ENCODE results near the gene CEP112. TPM values are rescaled to one million over a fixed set of nuclear protein-coding genes. Genes with fewer than 3 reads are reported as not detected.

The CEP112 gene
- total RNA-seq, 4 donors from 2014 or later: 1.1 to 12.9 (median 9.1) TPM

DNA sequence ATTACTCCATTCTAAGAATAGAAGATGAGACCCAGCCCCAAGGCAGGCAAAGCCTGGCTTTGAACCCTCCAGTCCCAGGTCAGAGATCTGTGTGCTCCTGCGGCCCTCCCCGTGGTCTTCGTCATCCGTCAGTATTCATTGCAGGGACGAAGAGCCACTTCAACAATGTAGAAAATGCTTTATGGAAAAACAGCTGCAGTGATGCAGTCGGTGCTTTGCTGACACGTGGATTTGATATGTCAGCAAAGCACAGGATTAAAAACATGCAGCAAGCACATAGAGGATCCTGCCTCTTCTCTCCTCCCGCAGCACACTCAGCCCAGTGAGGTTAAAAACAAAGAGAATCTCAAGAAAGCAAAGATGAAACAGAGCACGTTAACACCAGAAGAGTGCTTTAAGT, 513.4 kb downstream of the CEP112 start:
- Histone ChIP-seq H3K27me3 (no peaks in the 10 kb centered on the region), H3K9me3 (no peaks in the 10 kb centered on the region), H3K27ac (no peak overlapping the region), H3K36me3 (no peaks in the 10 kb centered on the region), H3K4me3 (no peak overlapping the region), H3K4me1 (peaks cover 0 to 6% (median 0%) of the 10 kb centered on the region in 4 donors)
- TF ChIP-seq EP300 (IDR thresholded peaks at IDR 0.05; ENCODE audit: low read depth) (no peak), POLR2AphosphoS5 (IDR thresholded peaks at IDR 0.05) (no peak), POLR2A (IDR thresholded peaks at IDR 0.05) (no peak)
- TF ChIP-seq, protein P1, sequence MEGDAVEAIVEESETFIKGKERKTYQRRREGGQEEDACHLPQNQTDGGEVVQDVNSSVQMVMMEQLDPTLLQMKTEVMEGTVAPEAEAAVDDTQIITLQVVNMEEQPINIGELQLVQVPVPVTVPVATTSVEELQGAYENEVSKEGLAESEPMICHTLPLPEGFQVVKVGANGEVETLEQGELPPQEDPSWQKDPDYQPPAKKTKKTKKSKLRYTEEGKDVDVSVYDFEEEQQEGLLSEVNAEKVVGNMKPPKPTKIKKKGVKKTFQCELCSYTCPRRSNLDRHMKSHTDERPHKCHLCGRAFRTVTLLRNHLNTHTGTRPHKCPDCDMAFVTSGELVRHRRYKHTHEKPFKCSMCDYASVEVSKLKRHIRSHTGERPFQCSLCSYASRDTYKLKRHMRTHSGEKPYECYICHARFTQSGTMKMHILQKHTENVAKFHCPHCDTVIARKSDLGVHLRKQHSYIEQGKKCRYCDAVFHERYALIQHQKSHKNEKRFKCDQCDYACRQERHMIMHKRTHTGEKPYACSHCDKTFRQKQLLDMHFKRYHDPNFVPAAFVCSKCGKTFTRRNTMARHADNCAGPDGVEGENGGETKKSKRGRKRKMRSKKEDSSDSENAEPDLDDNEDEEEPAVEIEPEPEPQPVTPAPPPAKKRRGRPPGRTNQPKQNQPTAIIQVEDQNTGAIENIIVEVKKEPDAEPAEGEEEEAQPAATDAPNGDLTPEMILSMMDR (IDR thresholded peaks at IDR 0.05): no peak
- DNase-seq: no peak
- WGBS, 2 donors (ENCODE audit: low coverage in 1 of 2): 75 to 90% methylated on average over 2 to 9 of the region's 9 CpGs
- in situ Hi-C loops (cut with MboI; ENCODE audit: low pct_ligation_motif_present in 1 of 4, low pct_unique_long_range_greater_than_20kb in 1 of 4, low sequenced_read_pairs in 3 of 4): no loop called here
- intact Hi-C loops (cut with DNase I; ENCODE audit: low total_unique reads): no loop called here

DNA sequence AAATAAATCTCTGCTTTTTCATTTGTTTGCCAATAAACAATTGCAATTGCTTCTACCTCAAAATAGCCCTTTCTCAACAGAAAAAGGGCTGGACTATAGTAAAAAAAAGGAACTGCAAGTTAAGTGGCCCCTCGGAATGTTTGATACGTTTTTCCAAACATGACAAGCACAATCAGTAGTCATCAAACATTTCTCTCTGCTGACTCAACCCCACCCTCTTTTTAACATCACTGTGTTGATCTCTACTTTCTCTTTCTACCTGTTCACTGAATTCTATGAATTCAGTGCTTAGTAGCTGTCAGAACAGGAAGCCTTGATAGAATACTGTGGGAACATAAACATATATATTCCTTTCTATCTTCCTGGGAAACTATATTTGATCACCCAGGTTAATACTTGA, 514.0 kb downstream of the CEP112 start:
- Histone ChIP-seq H3K4me3 (no peak overlapping the region), H3K36me3 (no peaks in the 10 kb centered on the region), H3K4me1 (peaks cover 0 to 6% (median 0%) of the 10 kb centered on the region in 4 donors), H3K27me3 (no peaks in the 10 kb centered on the region), H3K27ac (no peak overlapping the region), H3K9me3 (no peaks in the 10 kb centered on the region)
- TF ChIP-seq EP300 (IDR thresholded peaks at IDR 0.05; ENCODE audit: low read depth) (no peak), POLR2AphosphoS5 (IDR thresholded peaks at IDR 0.05) (no peak), POLR2A (IDR thresholded peaks at IDR 0.05) (no peak)
- TF ChIP-seq, protein P1 (IDR thresholded peaks at IDR 0.05): no peak
- no peak for DNase-seq
- 41 to 42% methylated on average over 2 of the region's 2 CpGs for WGBS, 2 donors (ENCODE audit: low coverage in 1 of 2)
- intact Hi-C loops (cut with DNase I; ENCODE audit: low total_unique reads): no loop called here
- in situ Hi-C loops (cut with MboI; ENCODE audit: low pct_ligation_motif_present in 1 of 4, low pct_unique_long_range_greater_than_20kb in 1 of 4, low sequenced_read_pairs in 3 of 4): no loop called here

DNA sequence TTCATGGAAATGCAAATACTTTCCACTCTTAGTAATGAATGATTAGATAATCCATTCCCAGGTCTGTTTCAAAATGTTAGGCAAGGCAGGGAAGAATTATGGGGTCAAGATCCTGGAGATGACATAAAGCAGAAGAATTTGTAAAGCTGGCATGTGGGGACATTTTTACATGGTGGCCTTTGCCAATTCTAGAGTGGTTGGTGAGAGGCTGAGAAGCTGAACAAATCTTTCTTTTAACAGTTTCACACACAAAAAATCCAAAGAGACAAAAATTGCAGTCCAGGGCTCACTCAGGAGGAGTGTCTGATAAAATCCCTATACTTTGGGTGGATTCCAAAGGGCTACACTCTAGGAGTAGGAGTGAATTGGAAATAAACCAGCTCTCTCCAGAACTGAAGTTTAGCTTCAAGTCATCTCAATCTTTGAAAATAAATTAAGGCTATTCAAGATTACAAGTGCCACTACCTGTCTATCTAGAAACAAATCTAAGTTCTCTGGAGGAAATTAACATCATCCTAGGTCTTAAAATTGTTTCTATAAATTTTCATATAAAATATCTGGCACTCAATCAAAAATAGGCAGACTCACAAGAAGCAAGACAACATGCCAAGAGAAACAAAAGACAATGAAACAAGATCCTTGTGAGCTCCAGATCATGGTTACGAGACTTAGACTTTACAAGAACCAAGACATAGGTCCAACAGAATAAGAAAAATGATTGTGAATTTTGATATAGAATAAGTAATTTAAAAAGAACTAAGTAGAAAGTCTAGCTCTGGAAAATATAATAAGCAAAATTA, 517.5 kb downstream of the CEP112 start:
- no peak for DNase-seq
- WGBS, 2 donors (ENCODE audit: low coverage in 1 of 2): 84 to 100% methylated on average over 1 of the region's 1 CpG
- Histone ChIP-seq H3K4me1 (peaks cover 0 to 6% (median 0%) of the 10 kb centered on the region in 4 donors), H3K27me3 (no peaks in the 10 kb centered on the region), H3K27ac (no peak overlapping the region), H3K4me3 (no peak overlapping the region), H3K9me3 (no peaks in the 10 kb centered on the region), H3K36me3 (no peaks in the 10 kb centered on the region)
- TF ChIP-seq, protein P1 (IDR thresholded peaks at IDR 0.05): no peak
- intact Hi-C loops (cut with DNase I; ENCODE audit: low total_unique reads) (no loop called here), in situ Hi-C loops (cut with MboI; ENCODE audit: low pct_ligation_motif_present in 1 of 4, low pct_unique_long_range_greater_than_20kb in 1 of 4, low sequenced_read_pairs in 3 of 4) (no loop called here)

DNA sequence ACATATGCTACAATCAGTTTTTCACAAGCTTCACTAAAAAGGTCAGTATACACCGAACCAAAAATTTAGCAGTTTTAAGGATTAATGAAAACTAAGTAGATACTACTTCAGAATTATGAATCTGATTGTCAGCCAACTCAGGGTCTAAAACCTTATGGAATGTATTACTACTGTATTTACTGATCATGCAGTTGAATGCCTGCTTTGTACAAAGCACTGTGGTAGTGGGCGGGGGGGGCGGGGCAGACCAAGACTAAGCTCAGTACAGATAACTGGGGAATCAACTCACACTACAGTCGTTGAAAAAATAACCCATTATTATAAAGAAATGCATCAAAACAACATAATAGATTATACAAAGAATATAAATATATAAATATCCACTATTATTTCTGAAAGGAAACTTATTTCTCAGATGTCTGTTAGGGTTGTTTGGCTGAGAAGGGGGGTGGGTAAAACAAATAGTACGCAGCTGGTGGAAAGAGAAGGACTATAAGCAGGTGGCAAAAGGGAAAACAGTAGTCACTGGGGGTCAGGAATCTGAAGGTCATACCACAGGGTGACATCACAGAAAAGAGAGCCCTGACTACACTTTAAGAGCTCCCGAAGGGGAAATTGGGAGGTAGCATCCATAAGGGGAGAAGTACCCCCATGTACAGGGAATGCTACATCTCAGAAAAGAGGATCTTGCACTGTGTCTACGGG, 521.1 kb downstream of the CEP112 start:
- H3K9me3 ChIP-seq: no peaks in the 10 kb centered on the region
- no peak for DNase-seq
- 72 to 85% methylated on average over 6 to 7 of the region's 7 CpGs for WGBS, 2 donors (ENCODE audit: low coverage in 1 of 2)
- H3K4me1 ChIP-seq: no peaks in the 10 kb centered on the region
- H3K27ac ChIP-seq: no peak overlapping the region
- intact Hi-C loops (cut with DNase I; ENCODE audit: low total_unique reads): loop anchor here (2.0 kb wide), 1 partner anchor 24 kb away; no protein-coding TSS in a partner anchor
- H3K27me3 ChIP-seq: no peaks in the 10 kb centered on the region
- H3K4me3 ChIP-seq: no peak overlapping the region
- TF ChIP-seq EP300 (IDR thresholded peaks at IDR 0.05; ENCODE audit: low read depth) (no peak), POLR2A (IDR thresholded peaks at IDR 0.05) (no peak), POLR2AphosphoS5 (IDR thresholded peaks at IDR 0.05) (no peak)
- in situ Hi-C loops (cut with MboI; ENCODE audit: low pct_ligation_motif_present in 1 of 4, low pct_unique_long_range_greater_than_20kb in 1 of 4, low sequenced_read_pairs in 3 of 4): no loop called here
- no peaks in the 10 kb centered on the region for H3K36me3 ChIP-seq
